HG03108 (cell line): ENCODE results near the gene PRKN.

Experiments
- ATAC-seq: cut with Tn5 transposase; IDR thresholded peaks from one replicate; pipeline ENCODE4 v1.9.1; 2021; ENCODE audit warnings: moderate library complexity; ENCODE audit not compliant: unreplicated experiment

The PRKN gene

DNA sequence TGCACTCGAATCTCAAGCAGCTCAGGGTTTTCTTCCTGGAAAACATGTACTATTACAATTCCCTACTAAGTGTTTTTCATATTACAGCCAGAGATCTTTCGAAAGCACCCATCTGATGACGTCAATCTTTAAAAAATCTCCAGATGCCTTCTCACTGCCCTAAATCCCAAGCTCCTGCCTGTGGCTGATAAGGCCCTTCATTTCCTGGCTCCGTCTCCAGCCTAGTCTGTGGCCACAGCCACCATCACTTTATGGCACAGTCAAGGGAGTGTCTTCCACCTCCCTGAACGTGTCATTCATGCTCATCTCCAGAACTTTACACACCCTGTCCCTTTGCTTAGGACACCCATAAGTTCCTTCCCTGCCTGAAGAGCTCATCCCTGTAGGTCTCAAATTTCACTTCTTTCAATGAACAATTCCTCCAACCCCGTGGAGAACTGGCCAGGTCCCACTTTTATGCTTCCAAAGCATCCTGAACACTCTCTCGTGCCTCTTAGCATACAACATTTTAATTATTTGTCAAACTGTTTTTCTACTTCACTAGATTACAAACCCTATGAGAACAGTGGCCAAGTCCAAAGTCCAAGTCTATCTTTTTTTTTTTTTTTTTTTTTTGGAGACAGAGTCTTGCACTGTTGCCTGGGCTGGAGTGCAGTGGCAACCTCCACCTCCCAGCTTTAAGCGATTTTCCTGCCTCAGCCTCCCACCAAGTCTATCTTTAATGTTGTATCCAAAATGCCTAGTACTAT lies 1347.6 kb downstream of the PRKN start:
- no peak for ATAC-seq

DNA sequence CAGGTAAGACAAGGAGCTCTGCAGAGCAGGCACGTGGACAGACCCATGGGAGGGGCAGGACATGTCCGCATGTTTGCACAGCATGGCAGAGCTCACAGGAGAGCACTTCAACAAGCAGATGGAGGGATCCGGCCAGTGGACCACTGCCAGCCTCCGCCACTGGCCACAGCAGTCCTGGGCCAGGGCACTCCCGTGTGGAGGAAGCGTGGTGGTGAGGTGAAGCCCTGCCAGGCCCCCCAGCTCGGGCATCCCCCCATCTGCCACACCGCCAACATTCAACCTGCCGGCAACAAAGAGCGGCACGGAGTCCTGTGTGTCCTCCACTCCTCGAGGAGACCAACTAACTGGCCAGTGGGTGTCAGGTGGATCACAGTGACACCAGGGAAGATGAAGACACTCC lies 1349.5 kb downstream of the PRKN start:
- no peak for ATAC-seq

DNA sequence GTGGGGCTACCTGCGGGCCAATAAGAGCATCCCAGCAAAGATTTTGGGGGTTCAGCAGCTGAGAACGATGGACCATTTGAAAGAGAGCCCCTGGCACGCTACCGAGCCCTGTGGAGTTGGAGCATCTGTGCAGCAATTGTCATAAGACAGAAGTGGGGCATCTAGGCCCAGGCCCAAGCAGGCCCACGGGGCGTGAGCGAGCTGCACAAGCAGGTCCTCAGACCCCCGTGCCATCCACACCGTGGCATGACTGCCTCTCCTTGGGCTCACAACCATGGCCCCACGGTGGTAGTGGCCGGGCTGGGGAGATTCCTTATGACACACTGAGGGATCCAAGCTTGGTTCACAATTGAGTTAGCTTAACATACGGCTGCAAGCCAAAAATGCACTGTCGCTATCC lies 1350.5 kb downstream of the PRKN start:
- ATAC-seq: no peak

DNA sequence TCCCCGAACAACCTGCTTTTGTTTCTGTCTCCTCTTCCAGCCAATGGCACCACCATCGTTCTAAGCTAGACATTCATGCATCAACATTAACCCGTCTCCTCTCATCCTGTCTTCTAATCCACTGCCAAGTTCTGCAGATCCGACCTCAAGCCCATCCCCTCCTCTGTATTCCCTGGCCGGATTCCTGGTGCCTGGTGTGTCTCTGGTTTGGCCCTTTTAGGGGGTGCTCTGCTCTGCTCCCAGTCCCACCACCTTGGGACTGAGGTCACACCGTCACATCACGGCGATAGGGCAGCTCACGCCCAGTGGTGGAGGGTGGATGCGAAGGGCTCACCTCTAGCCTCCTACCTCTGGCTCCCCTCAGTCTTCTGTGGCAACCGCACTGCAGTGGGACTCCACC lies 1351.2 kb downstream of the PRKN start:
- ATAC-seq: no peak

DNA sequence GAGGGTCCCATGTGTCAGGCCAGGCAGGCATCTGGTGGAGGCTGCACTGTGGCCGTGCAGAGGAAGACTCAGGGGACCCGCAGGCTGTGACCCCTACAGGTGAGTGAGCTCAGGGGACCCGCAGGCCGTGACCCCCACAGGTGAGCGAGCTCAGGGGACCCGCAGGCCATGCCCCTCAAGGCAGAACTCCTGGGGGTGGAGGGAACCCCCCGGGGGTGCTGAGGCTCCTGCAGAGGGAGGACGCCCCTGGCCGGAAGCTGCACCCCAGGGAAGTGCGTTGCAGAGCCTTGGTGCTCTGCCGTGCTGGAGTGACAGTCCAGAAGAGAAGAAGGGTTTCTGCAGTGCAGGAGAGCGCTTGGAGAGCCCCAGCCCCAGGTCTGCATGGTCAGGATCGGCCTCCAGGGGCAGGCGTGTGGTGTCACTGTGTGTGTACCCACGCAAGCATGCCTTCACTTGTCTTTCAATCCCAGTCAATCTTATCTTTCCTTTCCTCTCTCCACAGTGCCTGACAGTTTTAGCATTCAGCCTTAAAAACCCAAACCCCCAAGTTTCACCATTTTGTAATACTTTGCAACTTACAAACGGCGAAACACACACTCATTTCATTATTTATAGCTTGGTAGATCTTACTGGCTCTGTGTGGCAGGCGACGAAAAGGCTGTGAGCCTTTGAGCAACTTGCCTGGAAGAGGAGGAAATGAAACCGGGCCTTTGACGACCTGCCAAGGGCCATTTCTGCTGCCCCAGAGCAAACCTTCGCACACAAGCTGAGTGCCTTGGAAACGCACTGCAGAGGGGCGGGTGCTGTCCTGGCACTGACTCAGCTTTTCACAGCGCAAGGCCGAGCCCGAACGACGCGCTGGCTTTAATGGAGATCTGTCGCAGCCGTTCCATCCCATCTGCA lies 1352.3 kb downstream of the PRKN start:
- no peak for ATAC-seq

GRCh38 chr6:161373905-161374451 lies 1353.6 kb downstream of the PRKN start:
- ATAC-seq: no peak

DNA sequence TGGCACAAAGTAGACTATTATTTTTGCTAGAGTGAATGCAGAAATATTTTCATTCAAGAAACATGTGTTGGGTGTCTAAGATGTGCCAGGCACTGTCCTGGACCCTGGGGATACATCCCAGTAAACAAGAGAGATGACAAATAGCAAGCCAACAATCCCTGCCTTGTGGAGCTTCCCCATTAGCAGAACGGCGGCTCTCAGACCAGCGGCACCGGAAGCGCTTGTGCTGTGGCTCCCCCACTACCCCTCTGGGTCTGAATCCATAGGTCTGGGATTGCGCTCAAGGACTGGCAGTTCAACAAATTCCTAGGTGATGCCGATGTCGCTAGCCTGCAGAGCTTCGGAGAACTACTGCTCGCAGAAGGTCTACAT lies 1355.2 kb downstream of the PRKN start:
- no peak for ATAC-seq

DNA sequence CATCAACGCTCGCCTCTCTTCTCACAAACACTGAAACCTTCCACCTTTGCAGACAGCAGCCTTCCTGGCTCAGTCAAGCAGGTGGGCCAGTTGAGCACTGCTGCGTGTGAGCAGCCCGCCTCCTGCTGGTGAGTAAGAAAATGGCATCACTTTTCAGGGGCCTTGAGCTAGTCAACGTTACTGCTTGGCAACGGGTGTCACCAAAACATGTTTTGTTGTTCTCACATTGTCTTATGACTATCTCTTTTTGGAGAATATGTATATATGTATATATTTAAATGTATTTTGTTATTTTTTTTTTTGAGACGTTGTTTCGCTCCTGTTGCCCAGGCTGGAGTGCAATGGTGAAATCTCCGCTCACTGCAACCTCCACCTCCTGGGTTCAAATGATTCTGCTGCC lies 1356.7 kb downstream of the PRKN start:
- ATAC-seq: peak; percentile 82

DNA sequence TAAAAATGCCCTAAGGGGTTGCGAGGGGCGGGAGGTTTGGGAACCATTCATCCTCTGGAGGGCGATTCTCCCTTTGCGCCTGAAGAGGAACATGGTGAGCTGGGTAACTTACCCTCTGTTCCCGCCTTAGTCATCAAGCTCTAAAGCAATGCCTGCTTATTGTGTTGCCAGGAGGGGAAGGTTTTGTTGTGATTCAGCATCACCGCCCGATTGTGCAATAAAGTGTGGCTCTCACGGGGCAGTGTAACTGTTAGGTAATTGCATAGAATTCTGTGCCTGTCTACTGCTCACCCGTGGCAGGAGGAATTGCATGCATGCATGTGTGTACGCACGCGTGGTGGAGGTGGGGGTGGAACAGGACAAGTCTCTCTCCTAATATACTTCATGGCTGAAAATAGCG lies 1358.2 kb downstream of the PRKN start:
- no peak for ATAC-seq

GRCh38 chr6:161368514-161368913 lies 1359.1 kb downstream of the PRKN start:
- ATAC-seq: no peak

GRCh38 chr6:161367472-161367871 lies 1360.1 kb downstream of the PRKN start:
- ATAC-seq: no peak

DNA sequence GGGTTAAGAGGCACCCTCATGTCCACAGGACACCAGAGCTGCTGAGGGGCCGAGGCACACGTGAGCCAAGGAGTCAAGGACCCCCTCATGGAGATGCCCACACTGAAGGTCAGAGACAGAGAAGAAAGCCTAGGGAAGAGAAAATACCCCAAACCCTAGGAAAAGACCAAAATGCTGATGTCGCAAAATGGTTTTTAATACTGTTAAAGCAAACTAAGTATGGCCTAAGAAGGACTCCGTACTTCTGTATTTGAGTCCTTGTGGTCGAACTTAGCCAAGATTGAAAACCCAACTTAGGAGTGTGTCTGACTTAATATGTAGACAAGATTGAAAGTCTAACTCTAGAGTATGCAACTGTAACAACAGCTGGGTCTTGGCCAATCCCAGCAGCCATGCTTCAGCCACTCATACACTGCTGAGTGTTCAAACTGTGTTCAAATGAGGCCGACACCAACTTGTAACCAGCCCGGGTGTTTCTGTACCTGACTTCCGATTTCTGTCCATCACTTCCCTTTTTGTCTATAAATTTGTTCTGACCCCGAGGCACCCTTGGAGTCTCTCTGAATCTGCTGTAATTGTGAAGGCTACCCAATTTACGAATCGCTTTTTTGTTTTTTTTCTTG lies 1361.2 kb downstream of the PRKN start:
- ATAC-seq: no peak

DNA sequence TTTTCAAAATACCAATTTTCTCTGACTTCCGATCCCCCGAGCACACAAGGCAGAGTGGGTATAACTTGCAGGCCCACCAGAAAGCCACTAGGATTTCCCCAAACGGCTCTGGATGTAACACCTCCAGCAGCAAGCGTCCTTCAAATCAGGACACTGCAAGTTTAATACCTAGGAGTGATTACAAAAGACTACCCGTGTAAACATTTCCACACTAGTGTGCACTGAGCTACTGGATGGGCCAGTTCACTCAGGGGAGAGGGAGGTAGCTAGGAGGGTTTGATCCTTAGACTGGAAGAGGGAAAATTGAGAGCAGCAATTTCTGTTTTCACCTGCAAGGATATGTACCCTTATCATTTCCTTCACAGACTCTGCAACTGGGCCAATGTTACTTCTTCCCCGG lies 1361.9 kb downstream of the PRKN start:
- ATAC-seq: no peak

DNA sequence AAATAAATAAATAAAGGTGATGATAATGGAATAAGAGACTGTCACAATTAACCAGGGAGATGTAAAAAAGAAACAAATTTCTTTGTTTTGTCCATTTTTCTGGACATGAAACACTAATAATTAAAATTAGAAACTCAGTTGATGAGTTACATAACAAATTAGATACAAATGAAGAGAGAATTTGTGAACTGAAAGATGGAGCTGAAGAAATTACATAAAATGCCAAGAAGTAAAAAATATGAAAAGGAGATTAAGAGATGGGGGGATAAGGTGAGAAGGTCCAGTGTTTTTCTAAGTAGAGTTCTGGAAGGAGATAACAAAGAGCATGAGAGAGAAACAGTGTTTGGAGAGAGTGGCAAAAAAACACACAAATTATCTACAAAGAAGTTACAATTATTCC lies 1364.3 kb downstream of the PRKN start:
- ATAC-seq: no peak

DNA sequence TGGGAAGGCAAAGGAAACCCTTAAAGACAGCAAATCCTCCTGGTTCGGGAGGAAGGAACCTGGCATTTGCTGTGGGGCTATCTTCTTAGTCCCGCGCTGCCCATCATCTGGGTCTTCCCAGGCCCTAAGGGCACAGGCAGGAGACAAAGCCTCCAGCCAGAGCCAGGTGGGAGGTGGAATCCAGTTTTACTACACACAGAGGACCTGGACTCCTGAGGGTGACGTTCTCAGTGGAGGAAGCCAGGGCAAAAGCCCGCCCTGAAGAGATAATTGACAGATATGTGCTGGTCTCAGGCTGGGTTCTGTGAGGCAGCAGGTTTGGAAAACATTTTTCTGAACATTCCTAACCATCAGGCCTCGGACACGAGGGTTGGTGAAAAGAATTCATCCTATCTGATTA lies 1365.3 kb downstream of the PRKN start:
- ATAC-seq: no peak

- ATAC-seq: no peak
These were observed 1366.0 kb downstream of the PRKN start for GRCh38 chr6:161361529-161361928.

GRCh38 chr6:161360520-161360919 lies 1367.0 kb downstream of the PRKN start:
- no peak for ATAC-seq

- ATAC-seq: no peak
These were observed 1368.0 kb downstream of the PRKN start for GRCh38 chr6:161359618-161359945.

GRCh38 chr6:161356167-161356854 lies 1371.3 kb downstream of the PRKN start:
- ATAC-seq: no peak

DNA sequence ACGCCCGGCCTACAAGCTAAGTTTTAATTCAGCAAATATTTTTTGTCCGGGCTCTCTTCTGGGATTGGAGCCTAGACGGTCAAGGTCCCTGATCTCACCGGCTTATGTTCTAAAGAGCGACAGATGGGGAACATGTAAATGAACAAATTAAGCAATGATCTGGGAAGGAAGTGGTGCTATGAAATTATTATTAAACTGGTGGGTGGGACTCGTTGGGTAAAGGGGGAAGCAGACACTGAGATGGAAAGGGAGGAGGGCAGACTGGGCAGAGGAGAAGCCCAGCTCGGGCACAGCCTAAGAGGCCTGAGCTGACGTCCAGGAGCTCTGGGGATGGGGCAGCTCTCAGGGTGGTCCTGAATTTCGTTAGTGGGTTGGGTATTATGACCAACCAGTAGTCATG lies 1371.9 kb downstream of the PRKN start:
- no peak for ATAC-seq

DNA sequence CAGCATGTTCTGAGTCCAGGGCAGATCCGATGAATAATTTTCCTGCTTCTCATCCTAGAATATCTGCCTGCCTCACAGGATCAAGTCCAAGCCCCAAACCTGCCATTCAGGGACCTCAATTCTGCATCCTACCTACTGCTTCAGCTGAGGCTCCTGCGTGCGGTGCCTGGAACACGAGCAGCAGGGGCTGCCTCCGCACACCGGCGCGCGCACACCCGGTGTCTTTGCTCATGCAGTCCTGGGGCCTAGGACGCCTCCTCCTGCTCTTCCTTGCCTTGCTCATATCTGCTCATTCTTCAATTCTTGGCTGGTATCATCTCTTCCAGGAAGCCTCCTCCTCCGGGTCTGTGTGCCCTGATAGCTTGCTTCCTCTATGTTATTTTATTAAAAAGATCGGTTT lies 1372.6 kb downstream of the PRKN start:
- ATAC-seq: no peak
